ENCODE data around the gene KRT72. TPM values are rescaled to one million over a fixed set of nuclear protein-coding genes. Genes with fewer than 3 reads are reported as not detected.

KRT72 gene
- total RNA-seq, 1 experiment from 2014 or later, result not detected

GRCh38 chr12:52604859-52605258 lies 3.6 kb upstream of the KRT72 start:
- no peak overlapping the region for H3K27ac Mint-ChIP-seq (ENCODE audit: unreplicated experiment)
- Histone ChIP-seq H3K4me3 (ENCODE audit: low read depth, low read length) (no peak overlapping the region), H3K4me1 (no peaks in the 10 kb centered on the region), H3K36me3 (ENCODE audit: control insufficient read depth, insufficient read depth, low read length) (no peaks in the 10 kb centered on the region), H3K9me3 (no peaks in the 10 kb centered on the region), H3K27me3 (replicated peaks; ENCODE audit: control insufficient read depth, insufficient read depth, low read length) (no peaks in the 10 kb centered on the region)
- no peaks in the 10 kb centered on the region for H3K4me1 Mint-ChIP-seq (ENCODE audit: low read depth, unreplicated experiment)
- ChIA-PET CTCF (no interaction called here), POLR2A (no interaction called here)
- no peak overlapping the region for H3K4me3 Mint-ChIP-seq (ENCODE audit: unreplicated experiment)
- H3K36me3 Mint-ChIP-seq (ENCODE audit: insufficient read depth, unreplicated experiment), result peaks cover 6% of the 10 kb centered on the region
- no peak for TF ChIP-seq CTCF (IDR thresholded peaks at IDR 0.05; ENCODE audit: insufficient read depth in 1 of 2, low read depth in 1 of 2, low read length in 1 of 2, severe bottlenecking in 1 of 2, unreplicated experiment in 1 of 2)
- H3K27me3 Mint-ChIP-seq (ENCODE audit: insufficient read depth, unreplicated experiment), result peaks cover 16% of the 10 kb centered on the region
- intact Hi-C loops (cut with micrococcal nuclease; ENCODE audit: unreplicated experiment), result no loop called here
- DNase-seq, result no peak
- BruUV-seq (replicated peaks), result no TSS peak
- no peaks in the 10 kb centered on the region for H3K9me3 Mint-ChIP-seq (ENCODE audit: unreplicated experiment)

- ChIA-PET POLR2A (no interaction called here), CTCF (no interaction called here)
- Mint-ChIP-seq H3K4me3 (ENCODE audit: unreplicated experiment) (no peak overlapping the region), H3K4me1 (ENCODE audit: low read depth, unreplicated experiment) (no peaks in the 10 kb centered on the region), H3K36me3 (ENCODE audit: insufficient read depth, unreplicated experiment) (peaks cover 6% of the 10 kb centered on the region), H3K27me3 (ENCODE audit: insufficient read depth, unreplicated experiment) (peaks cover 16% of the 10 kb centered on the region), H3K27ac (ENCODE audit: unreplicated experiment) (no peak overlapping the region), H3K9me3 (ENCODE audit: unreplicated experiment) (no peaks in the 10 kb centered on the region)
- no peak for DNase-seq
- no TSS peak for BruUV-seq (replicated peaks)
- H3K36me3 ChIP-seq (ENCODE audit: control insufficient read depth, insufficient read depth, low read length), result no peaks in the 10 kb centered on the region
- H3K4me3 ChIP-seq (ENCODE audit: low read depth, low read length), result no peak overlapping the region
- no peaks in the 10 kb centered on the region for H3K4me1 ChIP-seq
- TF ChIP-seq CTCF (IDR thresholded peaks at IDR 0.05; ENCODE audit: insufficient read depth in 1 of 2, low read depth in 1 of 2, low read length in 1 of 2, severe bottlenecking in 1 of 2, unreplicated experiment in 1 of 2), result no peak
- H3K27me3 ChIP-seq (replicated peaks; ENCODE audit: control insufficient read depth, insufficient read depth, low read length), result no peaks in the 10 kb centered on the region
- H3K9me3 ChIP-seq, result no peaks in the 10 kb centered on the region
- intact Hi-C loops (cut with micrococcal nuclease; ENCODE audit: unreplicated experiment), result no loop called here
Measured at GRCh38 chr12:52603314-52603713, 2.1 kb upstream of the KRT72 start.

GRCh38 chr12:52602552-52602951 lies 1.3 kb upstream of the KRT72 start:
- H3K9me3 Mint-ChIP-seq (ENCODE audit: unreplicated experiment), result no peaks in the 10 kb centered on the region
- no peaks in the 10 kb centered on the region for H3K27me3 ChIP-seq (replicated peaks; ENCODE audit: control insufficient read depth, insufficient read depth, low read length)
- H3K4me3 ChIP-seq (ENCODE audit: low read depth, low read length), result no peak overlapping the region
- no peak overlapping the region for H3K4me3 Mint-ChIP-seq (ENCODE audit: unreplicated experiment)
- ChIA-PET CTCF (no interaction called here), POLR2A (no interaction called here)
- no peak for TF ChIP-seq CTCF (IDR thresholded peaks at IDR 0.05; ENCODE audit: insufficient read depth in 1 of 2, low read depth in 1 of 2, low read length in 1 of 2, severe bottlenecking in 1 of 2, unreplicated experiment in 1 of 2)
- H3K36me3 Mint-ChIP-seq (ENCODE audit: insufficient read depth, unreplicated experiment), result peaks cover 6% of the 10 kb centered on the region
- H3K27ac Mint-ChIP-seq (ENCODE audit: unreplicated experiment), result no peak overlapping the region
- intact Hi-C loops (cut with micrococcal nuclease; ENCODE audit: unreplicated experiment), result no loop called here
- no peaks in the 10 kb centered on the region for H3K4me1 Mint-ChIP-seq (ENCODE audit: low read depth, unreplicated experiment)
- H3K36me3 ChIP-seq (ENCODE audit: control insufficient read depth, insufficient read depth, low read length), result no peaks in the 10 kb centered on the region
- no TSS peak for BruUV-seq (replicated peaks)
- peaks cover 11% of the 10 kb centered on the region for H3K27me3 Mint-ChIP-seq (ENCODE audit: insufficient read depth, unreplicated experiment)
- H3K4me1 ChIP-seq, result no peaks in the 10 kb centered on the region
- no peak for DNase-seq
- H3K9me3 ChIP-seq, result no peaks in the 10 kb centered on the region

Measured in Caco-2 (cell line).